Neural cell (in vitro differentiated cells): Measurements from ENCODE around the gene NLRP10.

Source experiments
- TF ChIP-seq, protein P1 (sequence below): fragments of 450-650 bp; IDR thresholded peaks from 2 replicates; pipeline ENCODE4 v1.5.1; 2014; ENCODE audit warnings: antibody characterized with exemption, mild to moderate bottlenecking, moderate library complexity; ENCODE audit not compliant: poor library complexity, severe bottlenecking
- TF ChIP-seq, protein P2 (sequence below): IDR thresholded peaks from 2 replicates; pipeline ENCODE4 v1.6.1; 2012; ENCODE audit warnings: borderline replicate concordance

DNA sequence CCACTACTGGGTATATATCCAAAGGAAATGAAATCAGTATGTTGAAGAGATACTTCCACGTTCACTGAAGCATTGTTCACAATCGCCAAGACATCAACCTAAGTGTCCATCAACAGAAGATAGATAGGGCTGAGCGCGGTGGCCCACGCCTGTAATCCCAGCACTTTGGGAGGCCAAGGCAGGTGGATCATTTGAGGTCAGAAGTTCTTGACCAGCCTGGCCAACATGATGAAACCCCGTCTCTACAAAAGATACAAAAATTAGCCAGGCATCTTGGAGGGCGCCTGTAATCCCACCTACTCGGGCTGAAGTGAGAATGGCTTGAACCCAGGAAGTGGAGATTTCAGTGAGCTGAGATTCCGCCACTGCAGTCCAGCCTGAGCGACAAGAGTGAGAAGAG is 34.5 kb upstream of the NLRP10 start:
- TF ChIP-seq, protein P1, sequence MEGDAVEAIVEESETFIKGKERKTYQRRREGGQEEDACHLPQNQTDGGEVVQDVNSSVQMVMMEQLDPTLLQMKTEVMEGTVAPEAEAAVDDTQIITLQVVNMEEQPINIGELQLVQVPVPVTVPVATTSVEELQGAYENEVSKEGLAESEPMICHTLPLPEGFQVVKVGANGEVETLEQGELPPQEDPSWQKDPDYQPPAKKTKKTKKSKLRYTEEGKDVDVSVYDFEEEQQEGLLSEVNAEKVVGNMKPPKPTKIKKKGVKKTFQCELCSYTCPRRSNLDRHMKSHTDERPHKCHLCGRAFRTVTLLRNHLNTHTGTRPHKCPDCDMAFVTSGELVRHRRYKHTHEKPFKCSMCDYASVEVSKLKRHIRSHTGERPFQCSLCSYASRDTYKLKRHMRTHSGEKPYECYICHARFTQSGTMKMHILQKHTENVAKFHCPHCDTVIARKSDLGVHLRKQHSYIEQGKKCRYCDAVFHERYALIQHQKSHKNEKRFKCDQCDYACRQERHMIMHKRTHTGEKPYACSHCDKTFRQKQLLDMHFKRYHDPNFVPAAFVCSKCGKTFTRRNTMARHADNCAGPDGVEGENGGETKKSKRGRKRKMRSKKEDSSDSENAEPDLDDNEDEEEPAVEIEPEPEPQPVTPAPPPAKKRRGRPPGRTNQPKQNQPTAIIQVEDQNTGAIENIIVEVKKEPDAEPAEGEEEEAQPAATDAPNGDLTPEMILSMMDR = no peak
- TF ChIP-seq, protein P2, sequence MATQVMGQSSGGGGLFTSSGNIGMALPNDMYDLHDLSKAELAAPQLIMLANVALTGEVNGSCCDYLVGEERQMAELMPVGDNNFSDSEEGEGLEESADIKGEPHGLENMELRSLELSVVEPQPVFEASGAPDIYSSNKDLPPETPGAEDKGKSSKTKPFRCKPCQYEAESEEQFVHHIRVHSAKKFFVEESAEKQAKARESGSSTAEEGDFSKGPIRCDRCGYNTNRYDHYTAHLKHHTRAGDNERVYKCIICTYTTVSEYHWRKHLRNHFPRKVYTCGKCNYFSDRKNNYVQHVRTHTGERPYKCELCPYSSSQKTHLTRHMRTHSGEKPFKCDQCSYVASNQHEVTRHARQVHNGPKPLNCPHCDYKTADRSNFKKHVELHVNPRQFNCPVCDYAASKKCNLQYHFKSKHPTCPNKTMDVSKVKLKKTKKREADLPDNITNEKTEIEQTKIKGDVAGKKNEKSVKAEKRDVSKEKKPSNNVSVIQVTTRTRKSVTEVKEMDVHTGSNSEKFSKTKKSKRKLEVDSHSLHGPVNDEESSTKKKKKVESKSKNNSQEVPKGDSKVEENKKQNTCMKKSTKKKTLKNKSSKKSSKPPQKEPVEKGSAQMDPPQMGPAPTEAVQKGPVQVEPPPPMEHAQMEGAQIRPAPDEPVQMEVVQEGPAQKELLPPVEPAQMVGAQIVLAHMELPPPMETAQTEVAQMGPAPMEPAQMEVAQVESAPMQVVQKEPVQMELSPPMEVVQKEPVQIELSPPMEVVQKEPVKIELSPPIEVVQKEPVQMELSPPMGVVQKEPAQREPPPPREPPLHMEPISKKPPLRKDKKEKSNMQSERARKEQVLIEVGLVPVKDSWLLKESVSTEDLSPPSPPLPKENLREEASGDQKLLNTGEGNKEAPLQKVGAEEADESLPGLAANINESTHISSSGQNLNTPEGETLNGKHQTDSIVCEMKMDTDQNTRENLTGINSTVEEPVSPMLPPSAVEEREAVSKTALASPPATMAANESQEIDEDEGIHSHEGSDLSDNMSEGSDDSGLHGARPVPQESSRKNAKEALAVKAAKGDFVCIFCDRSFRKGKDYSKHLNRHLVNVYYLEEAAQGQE = no peak
